CD8-positive, alpha-beta memory T cell (primary cell): ENCODE measurements around the gene PLN. TPM values are rescaled to one million over a fixed set of nuclear protein-coding genes. Genes with fewer than 3 reads are reported as not detected.

Source experiments
- polyA plus RNA-seq: library from polyadenylated mRNA; unstranded; fragments of 300-500 nt; fragmentation: Illumina TruSeq; gene quantifications from one replicate; pipeline ENCODE4 v1.2.3, GENCODE V29; 2021
- total RNA-seq, 2 experiments: library from RNA; stranded (reverse); gene quantifications; one replicate each; pipeline ENCODE4 v1.2.3, GENCODE V29; 2021

PLN gene
- total and polyA plus RNA-seq, 3 experiments from 2014 or later = 0.49 TPM; not detected in 2

Other genes starting within 250 kb of the PLN start
- 10 to 100 TPM; 28.4 to 29.1 TPM for gene CEP85L, start 103.3 kb downstream of the PLN start, total RNA-seq
- gene CEP85L, start 103.3 kb downstream of the PLN start, polyA plus RNA-seq = 32.1 TPM